Naive thymus-derived CD8-positive, alpha-beta T cell (primary cell): ENCODE measurements around the gene PPP1R2C. TPM values are rescaled to one million over a fixed set of nuclear protein-coding genes. Genes with fewer than 3 reads are reported as not detected.

Experiments
- ATAC-seq, 2 donors: fragments of 150-1000 bp; cut with Tn5 transposase in 1 of 2; sonication (Bioruptor Pico), chemical (Tn5 transposase) in 1 of 2; 1 replicate in 1 of 2; 2 replicates in 1 of 2; pipeline ENCODE4 v1.10.0; 2021; ENCODE audit warnings: mild to moderate bottlenecking in 2 of 2, moderate library complexity in 2 of 2
- POLR2A ChIA-PET: fragments of 350-600 bp; sonication (Branson Sonifier 250); formaldehyde crosslinking; loops from one replicate; lab custom pipeline; 2021; ENCODE audit warnings: antibody characterized with exemption; lab: Charles Lee
- DNase-seq, 10 donors: peaks; one replicate each; pipeline versions ENCODE4 v3.0.0 to v3.0.0-alpha.2; 2020 to 2022
- H3K27ac Mint-ChIP-seq, 10 donors: one replicate each; pipeline ENCODE4 v1.8.0; 2020 to 2022; ENCODE audit warnings: mild to moderate bottlenecking in 10 of 10, mixed read lengths in 10 of 10, moderate library complexity in 4 of 10, inconsistent platforms in 1 of 10
- H3K27me3 Mint-ChIP-seq, 5 donors: one replicate each; pipeline ENCODE4 v1.8.0; 2021 to 2022; ENCODE audit warnings: mixed read lengths in 5 of 5
- H3K36me3 Mint-ChIP-seq, 3 donors: one replicate each; pipeline ENCODE4 v1.8.0; 2020 to 2022; ENCODE audit warnings: mixed read lengths in 3 of 3, mild to moderate bottlenecking in 2 of 3, inconsistent platforms in 1 of 3
- H3K4me1 Mint-ChIP-seq, 4 donors: one replicate each; pipeline ENCODE4 v1.8.0; 2021 to 2022; ENCODE audit warnings: mixed read lengths in 4 of 4
- H3K4me3 Mint-ChIP-seq, 10 donors: one replicate each; pipeline ENCODE4 v1.8.0; 2020 to 2022; ENCODE audit warnings: mild to moderate bottlenecking in 10 of 10, mixed read lengths in 10 of 10, moderate library complexity in 6 of 10, inconsistent platforms in 1 of 10
- H3K9me3 Mint-ChIP-seq, 9 donors: one replicate each; pipeline ENCODE4 v1.8.0; 2020 to 2022; ENCODE audit warnings: mixed read lengths in 9 of 9, mild to moderate bottlenecking in 3 of 9, inconsistent platforms in 1 of 9, moderate library complexity in 1 of 9
- polyA plus RNA-seq, 3 donors: library from polyadenylated mRNA; unstranded; fragments of 300-500 nt; fragmentation: Illumina TruSeq; gene quantifications; one replicate each; pipeline ENCODE4 v1.2.3, GENCODE V29; 2021
- total RNA-seq, 8 experiments: library from RNA in 2 of 8; stranded (reverse) in 2 of 8; gene quantifications; one replicate each; pipeline ENCODE4 v1.2.3 and lab custom pipeline; 2021 to 2026

PPP1R2C gene
- total RNA-seq (not detected), polyA plus RNA-seq (1 to 10 TPM in 2 of 3 donors, under 1 TPM in 1; 0.41 to 2.3 (median 2.3) TPM), total RNA-seq (lab: John Stamatoyannopoulos, UW) (0 to 0.13 (median 0) reads per million in 6 experiments)

DNA sequence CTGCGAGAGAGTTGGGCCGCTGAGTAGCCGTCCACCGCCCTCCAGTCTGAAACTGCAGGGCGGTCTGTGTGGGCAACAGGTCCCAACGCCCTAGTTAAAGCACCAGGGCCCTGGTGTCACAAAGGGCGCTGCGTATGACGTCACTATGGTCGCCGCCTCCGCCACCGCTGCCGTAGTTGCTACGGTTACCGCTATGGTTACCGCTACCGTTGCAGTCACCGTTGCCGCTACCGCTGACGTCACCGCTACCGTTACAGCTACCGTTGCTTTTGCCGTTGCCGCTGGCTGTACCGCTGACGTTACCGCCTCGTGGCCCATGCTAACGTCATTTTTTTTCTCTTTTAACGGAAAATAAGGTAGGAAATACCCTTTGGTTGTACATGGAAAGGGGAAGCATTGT is at the start of gene PPP1R2C:
Gene PPP1R2C, minus strand, starts transcription at position 68 of the 400 bp plus-strand sequence. CDS start 84 bp downstream, outside the sequence.
- no peaks in the 10 kb centered on the region for H3K27me3 Mint-ChIP-seq
- ATAC-seq (no peak), DNase-seq (peak in 3 of 10 donors; percentile 31 to 63 (median 56))
- H3K36me3 Mint-ChIP-seq, result peaks cover 0 to 11% (median 0%) of the 10 kb centered on the region in 3 donors
- peaks cover 0 to 21% (median 4%) of the 10 kb centered on the region in 9 donors for H3K9me3 Mint-ChIP-seq
- POLR2A ChIA-PET, result no interaction called here
- H3K4me1 Mint-ChIP-seq, result peaks cover 9 to 21% (median 10%) of the 10 kb centered on the region in 4 donors
- peak within 1 kb of the TSS in 3 of 10 donors; percentile 11 to 53 (median 28) for H3K4me3 Mint-ChIP-seq
- H3K27ac Mint-ChIP-seq, result peak within 1 kb of the TSS in 6 of 10 donors; percentile 13 to 86 (median 69)

DNA sequence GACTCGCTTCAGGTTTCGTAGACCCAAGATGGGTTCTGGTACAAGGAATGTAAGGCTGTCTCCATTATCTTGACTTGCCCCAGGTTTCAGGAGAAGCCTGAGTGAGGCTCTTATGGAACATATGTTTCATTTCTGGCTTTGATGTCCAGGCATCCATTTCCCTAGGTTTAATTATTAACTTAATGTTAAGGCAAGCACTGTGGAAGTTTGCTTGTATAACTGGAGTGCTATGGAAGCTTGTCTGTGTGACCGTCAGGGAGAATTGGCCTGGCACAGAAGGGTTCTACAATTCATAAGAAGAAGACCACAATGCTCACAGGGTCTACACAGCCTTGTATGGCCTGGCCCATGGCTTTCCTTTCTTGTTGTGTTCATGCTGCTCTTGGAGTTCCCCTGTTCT is 47.2 kb upstream of the PPP1R2C start:
- no peak for ATAC-seq
- POLR2A ChIA-PET, result no interaction called here
- Mint-ChIP-seq H3K4me3 (no peak overlapping the region), H3K4me1 (peaks cover 0 to 4% (median 0%) of the 10 kb centered on the region in 4 donors), H3K27ac (peak overlapping the region in 1 of 10 donors; percentile 19), H3K27me3 (no peaks in the 10 kb centered on the region), H3K9me3 (peaks cover 0 to 21% (median 6%) of the 10 kb centered on the region in 9 donors), H3K36me3 (peaks cover 0 to 20% (median 0%) of the 10 kb centered on the region in 3 donors)
- no peak for DNase-seq

DNA sequence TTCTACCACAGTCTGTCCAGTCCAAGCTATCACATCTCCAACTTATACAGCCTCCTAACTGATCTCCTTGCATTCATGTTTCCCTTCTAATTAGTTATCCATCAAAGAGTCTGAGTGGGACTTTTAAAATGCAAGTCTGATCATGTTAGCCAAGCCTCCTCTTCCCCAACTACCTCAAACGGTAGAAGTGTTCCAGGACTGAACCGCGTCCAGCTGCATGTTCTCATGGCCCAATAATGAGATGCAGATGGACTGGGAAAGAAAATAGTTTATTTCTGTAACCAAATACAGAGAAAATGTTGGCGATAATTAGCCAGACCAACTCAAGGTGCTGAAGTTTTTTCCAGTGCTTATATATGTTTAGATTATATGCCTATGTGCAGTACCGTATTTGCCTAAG is 46.6 kb upstream of the PPP1R2C start:
- no peak for DNase-seq
- no peak for ATAC-seq
- POLR2A ChIA-PET, result no interaction called here
- Mint-ChIP-seq H3K27me3 (no peaks in the 10 kb centered on the region), H3K4me1 (peaks cover 0 to 4% (median 0%) of the 10 kb centered on the region in 4 donors), H3K4me3 (no peak overlapping the region), H3K36me3 (peaks cover 0 to 24% (median 0%) of the 10 kb centered on the region in 3 donors), H3K27ac (peak overlapping the region in 1 of 10 donors; percentile 11), H3K9me3 (peaks cover 0 to 19% (median 6%) of the 10 kb centered on the region in 9 donors)

DNA sequence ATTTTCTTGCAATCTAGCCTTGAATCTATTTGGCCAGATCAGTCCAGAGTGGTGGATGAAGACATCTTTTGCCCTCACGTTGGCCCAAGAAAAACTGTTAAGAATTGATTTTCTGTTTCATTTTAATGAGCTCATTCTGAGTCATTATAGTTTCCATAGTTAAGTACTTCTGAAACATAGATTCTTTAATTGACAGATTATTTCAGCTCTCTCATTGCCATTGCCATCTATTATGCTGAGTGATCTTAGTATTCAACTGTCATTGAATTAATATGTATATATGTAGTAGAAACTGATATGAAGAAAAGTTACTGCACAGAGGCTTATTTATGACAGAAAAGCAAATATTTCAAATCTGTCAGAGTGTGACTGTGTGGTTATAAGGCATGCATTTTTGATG is 45.5 kb upstream of the PPP1R2C start:
- Mint-ChIP-seq H3K4me3 (no peak overlapping the region), H3K36me3 (peaks cover 0 to 28% (median 0%) of the 10 kb centered on the region in 3 donors), H3K27me3 (no peaks in the 10 kb centered on the region), H3K9me3 (peaks cover 0 to 21% (median 9%) of the 10 kb centered on the region in 9 donors), H3K4me1 (peaks cover 0 to 4% (median 0%) of the 10 kb centered on the region in 4 donors), H3K27ac (no peak overlapping the region)
- POLR2A ChIA-PET, result no interaction called here
- no peak for DNase-seq
- ATAC-seq, result no peak

DNA sequence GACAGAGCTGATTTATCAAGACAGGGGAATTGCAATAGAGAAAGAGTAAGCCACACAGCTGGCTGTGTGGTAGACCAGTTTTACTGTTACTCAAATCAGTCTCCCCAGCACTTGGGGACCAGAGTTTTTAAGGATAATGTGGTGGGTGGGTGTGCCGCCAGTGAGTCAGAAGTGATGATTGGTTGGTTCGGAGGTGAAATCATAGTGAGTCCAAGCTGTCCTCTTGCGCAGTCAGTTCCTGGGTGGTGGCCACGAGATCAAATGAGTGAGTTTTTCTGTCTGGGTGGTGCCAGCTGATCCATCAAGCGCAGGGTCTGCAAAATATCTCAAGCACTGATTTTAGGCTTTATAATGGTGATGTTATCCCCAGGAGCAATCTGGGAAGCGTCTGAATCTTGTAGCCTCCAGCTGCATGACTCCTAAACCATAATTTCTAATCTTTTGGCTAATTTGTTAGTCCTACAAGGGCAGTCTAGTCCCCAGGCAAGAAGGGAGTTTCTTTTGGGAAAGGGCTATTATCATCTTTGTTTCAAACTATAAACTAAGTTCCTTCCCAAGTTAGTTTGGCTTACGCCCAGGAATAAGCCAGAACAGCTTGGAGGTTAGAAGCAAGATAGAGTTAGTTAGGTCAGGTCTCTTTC is 44.0 kb upstream of the PPP1R2C start:
- no peaks in the 10 kb centered on the region for H3K27me3 Mint-ChIP-seq
- POLR2A ChIA-PET, result no interaction called here
- DNase-seq, result no peak
- H3K4me1 Mint-ChIP-seq, result peaks cover 0 to 4% (median 0%) of the 10 kb centered on the region in 4 donors
- no peak for ATAC-seq
- peaks cover 0 to 19% (median 0%) of the 10 kb centered on the region in 3 donors for H3K36me3 Mint-ChIP-seq
- no peak overlapping the region for H3K4me3 Mint-ChIP-seq
- peaks cover 0 to 18% (median 9%) of the 10 kb centered on the region in 9 donors for H3K9me3 Mint-ChIP-seq
- H3K27ac Mint-ChIP-seq, result no peak overlapping the region

DNA sequence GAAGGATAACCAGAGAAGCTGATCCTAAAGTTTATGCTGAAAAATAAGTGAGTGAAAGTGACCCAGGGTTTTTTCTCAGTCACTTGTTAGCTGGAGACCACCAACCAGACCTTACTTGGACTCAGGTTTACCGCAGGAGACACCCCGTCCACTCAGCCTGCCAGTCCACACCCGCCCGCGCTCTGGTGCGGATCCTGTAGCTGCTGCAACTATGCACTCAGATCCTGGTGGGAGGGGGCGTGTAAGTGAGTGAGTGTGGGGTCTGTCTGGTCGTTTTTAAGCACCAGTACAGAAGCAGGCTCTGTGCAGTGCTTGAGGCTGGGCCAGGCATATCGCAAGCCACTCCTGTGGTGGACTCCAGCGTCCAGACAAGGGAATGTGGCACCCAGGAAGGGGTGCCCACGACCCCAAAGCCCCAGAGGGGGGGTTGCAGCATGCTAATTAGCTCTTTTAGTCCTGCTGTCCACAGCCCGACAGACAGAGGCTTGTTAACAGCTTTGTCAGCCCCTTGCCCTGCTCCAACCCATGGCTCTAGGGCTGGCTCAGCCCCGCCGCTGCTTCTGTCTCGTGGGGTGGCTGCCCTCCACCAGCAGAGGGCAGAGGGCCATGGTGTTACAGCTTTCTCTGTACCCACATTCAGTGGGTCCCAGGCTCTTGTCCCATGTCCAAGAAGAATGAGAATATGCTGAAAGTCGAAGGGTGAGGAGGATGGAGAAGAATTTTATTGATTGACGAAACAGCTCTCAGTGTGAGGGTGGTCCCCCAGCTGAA is 40.4 kb upstream of the PPP1R2C start:
- H3K36me3 Mint-ChIP-seq, result peaks cover 0 to 35% (median 8%) of the 10 kb centered on the region in 3 donors
- no peak overlapping the region for H3K27ac Mint-ChIP-seq
- no peak for DNase-seq
- no peak for ATAC-seq
- peaks cover 0 to 51% (median 23%) of the 10 kb centered on the region in 9 donors for H3K9me3 Mint-ChIP-seq
- H3K4me1 Mint-ChIP-seq, result peaks cover 0 to 2% (median 0%) of the 10 kb centered on the region in 4 donors
- no peaks in the 10 kb centered on the region for H3K27me3 Mint-ChIP-seq
- H3K4me3 Mint-ChIP-seq, result no peak overlapping the region
- POLR2A ChIA-PET, result no interaction called here

DNA sequence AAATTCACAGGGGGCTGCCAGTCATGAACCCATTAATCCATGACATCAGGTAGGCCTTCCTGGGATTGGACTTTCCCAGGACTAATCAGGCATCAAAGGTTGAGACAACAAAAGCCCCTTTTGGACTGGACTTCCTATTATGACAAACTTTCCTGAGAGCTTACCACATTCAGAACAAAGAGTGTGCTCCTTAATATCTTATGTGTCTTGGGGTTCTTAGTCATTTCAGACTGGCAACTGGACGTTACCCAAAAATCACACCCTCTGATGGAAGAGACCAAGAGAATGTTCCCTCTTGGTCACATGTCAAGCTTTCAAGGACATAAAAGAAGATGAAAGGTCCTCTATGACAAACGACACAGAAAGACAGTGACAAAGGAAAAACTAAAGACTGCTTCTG is 31.6 kb upstream of the PPP1R2C start:
- no peak overlapping the region for H3K27ac Mint-ChIP-seq
- ATAC-seq (no peak), DNase-seq (no peak)
- no peak overlapping the region for H3K4me3 Mint-ChIP-seq
- H3K9me3 Mint-ChIP-seq, result peaks cover 0 to 19% (median 8%) of the 10 kb centered on the region in 9 donors
- peaks cover 0 to 10% (median 4%) of the 10 kb centered on the region in 3 donors for H3K36me3 Mint-ChIP-seq
- peaks cover 0 to 13% (median under 1%) of the 10 kb centered on the region in 4 donors for H3K4me1 Mint-ChIP-seq
- POLR2A ChIA-PET, result no interaction called here
- H3K27me3 Mint-ChIP-seq, result no peaks in the 10 kb centered on the region

DNA sequence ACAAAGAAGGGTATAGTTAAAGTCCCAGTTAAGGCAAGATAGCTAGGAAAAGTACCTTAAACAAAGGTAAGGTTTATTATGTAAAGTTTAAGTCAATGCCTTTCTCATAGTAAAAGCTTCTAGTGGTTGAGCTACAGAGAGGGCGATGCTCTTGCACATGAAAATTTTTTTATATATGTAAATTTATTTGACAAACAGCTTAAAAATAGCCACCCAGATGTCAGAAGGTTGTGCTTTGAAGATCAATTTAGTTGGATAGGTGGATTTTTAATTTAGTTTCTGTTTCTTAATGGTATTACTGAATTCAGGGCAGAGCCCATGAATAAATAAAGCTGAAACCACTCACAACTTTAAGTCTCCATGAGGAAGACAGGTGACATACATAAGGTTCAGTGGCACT is 29.4 kb upstream of the PPP1R2C start:
- DNase-seq (no peak), ATAC-seq (no peak)
- Mint-ChIP-seq H3K27ac (no peak overlapping the region), H3K4me3 (no peak overlapping the region), H3K36me3 (peaks cover 0 to 2% (median 0%) of the 10 kb centered on the region in 3 donors), H3K4me1 (peaks cover 0 to 10% (median 2%) of the 10 kb centered on the region in 4 donors), H3K27me3 (no peaks in the 10 kb centered on the region), H3K9me3 (peaks cover 0 to 2% (median 0%) of the 10 kb centered on the region in 9 donors)
- POLR2A ChIA-PET, result no interaction called here

DNA sequence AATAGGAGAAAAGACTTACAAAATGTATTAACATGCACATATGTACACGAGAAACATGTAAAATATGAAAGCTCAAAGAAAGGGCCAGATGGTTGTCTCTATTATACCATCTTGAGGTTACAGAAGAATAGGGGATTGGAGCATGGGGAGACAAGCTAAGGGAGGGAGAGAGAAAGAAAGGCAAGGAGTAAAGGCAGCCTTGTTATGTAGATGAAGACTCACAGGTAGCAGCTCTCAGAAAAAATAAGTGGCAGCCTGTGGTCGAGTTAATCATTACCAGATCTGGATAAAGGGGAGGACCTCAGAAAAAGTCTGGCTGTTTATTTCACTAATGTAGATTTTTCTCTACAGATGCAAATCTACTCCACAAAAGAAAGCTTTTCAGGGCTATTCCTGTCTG is 26.6 kb upstream of the PPP1R2C start:
- H3K4me3 Mint-ChIP-seq, result no peak overlapping the region
- ATAC-seq (no peak), DNase-seq (no peak)
- no peak overlapping the region for H3K27ac Mint-ChIP-seq
- H3K36me3 Mint-ChIP-seq, result peaks cover 0 to 4% (median 0%) of the 10 kb centered on the region in 3 donors
- H3K27me3 Mint-ChIP-seq, result no peaks in the 10 kb centered on the region
- peaks cover 0 to 3% (median under 1%) of the 10 kb centered on the region in 4 donors for H3K4me1 Mint-ChIP-seq
- H3K9me3 Mint-ChIP-seq, result peaks cover 0 to 6% (median 0%) of the 10 kb centered on the region in 9 donors
- POLR2A ChIA-PET, result no interaction called here

DNA sequence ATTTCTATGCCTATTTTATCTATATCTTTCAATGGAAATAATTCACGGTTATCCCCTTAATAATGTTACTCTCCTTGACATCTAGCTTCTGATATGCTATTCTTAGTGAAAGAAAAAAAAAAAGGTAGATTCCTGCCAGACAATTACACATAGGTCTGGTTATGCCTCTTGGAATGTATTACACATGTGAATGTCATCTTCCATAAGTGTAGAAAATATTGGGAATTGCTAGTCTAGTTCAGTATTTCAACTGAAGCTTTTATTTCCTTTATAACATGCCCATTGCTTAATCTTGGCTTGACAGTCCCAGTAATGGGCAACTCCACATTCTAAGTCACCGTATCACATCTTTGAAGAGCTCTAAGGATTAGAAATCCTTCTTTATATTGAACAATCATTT is 25.4 kb upstream of the PPP1R2C start:
- POLR2A ChIA-PET, result no interaction called here
- DNase-seq (no peak), ATAC-seq (no peak)
- H3K4me1 Mint-ChIP-seq, result peaks cover 0 to 3% (median under 1%) of the 10 kb centered on the region in 4 donors
- H3K36me3 Mint-ChIP-seq, result peaks cover 0 to 4% (median 0%) of the 10 kb centered on the region in 3 donors
- H3K4me3 Mint-ChIP-seq, result no peak overlapping the region
- H3K27me3 Mint-ChIP-seq, result no peaks in the 10 kb centered on the region
- no peak overlapping the region for H3K27ac Mint-ChIP-seq
- H3K9me3 Mint-ChIP-seq, result peaks cover 0 to 6% (median 0%) of the 10 kb centered on the region in 9 donors

DNA sequence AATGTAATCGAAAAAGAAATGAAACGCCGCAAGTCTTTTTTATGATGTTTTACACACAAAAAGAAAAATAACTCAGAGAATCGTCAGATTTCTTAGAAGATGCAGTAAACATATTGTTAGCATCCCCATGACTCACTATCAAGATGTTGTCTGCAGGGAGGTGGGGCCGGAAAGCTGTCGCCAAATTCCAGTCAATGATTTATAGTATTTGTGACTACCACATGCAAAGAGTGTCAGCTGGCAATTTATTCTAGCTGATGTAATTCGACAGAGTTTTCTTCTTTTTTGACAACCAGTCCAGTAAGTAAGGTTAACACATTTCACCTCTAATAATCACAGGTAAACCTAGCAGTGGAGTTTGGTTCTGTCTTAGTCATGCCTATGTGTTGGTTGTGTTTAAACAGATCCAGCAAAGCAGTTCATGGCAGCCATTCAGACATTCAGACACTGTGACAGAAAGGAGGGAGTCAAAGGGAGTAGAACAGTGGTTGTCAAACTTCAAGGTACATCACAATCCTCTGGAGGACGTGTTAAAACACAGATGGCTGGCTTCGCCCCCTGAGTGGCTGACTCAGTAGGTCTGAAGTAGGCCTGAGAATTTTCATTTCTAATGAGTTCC is 19.8 kb upstream of the PPP1R2C start:
- H3K4me3 Mint-ChIP-seq, result no peak overlapping the region
- POLR2A ChIA-PET, result no interaction called here
- no peaks in the 10 kb centered on the region for H3K27me3 Mint-ChIP-seq
- no peaks in the 10 kb centered on the region for H3K4me1 Mint-ChIP-seq
- peak overlapping the region in 1 of 10 donors; percentile 37 for H3K27ac Mint-ChIP-seq
- no peak for ATAC-seq
- no peak for DNase-seq
- H3K36me3 Mint-ChIP-seq, result peaks cover 0 to 5% (median 1%) of the 10 kb centered on the region in 3 donors
- H3K9me3 Mint-ChIP-seq, result peaks cover 0 to 11% (median under 1%) of the 10 kb centered on the region in 9 donors

DNA sequence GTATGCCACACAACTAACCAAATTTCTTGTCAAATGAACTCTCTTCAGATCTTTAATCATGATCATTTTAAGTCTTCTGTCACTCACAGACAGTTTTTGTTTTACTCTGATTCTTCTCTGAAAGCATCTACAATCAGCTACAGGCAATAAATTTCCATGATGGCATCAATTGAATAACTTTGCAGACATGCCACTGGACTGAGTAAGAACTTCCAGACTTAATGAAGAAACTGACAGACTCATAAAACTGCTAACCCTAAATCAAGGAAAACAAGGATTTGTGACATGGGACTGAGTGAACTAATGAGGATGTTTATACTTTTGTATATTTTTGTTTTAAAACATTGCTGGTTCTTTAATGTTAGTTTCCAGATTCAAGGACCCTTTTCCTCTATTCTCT is 5.5 kb upstream of the PPP1R2C start:
- DNase-seq, result no peak
- Mint-ChIP-seq H3K27ac (no peak overlapping the region), H3K4me1 (peaks cover 0 to 6% (median 2%) of the 10 kb centered on the region in 4 donors), H3K4me3 (no peak overlapping the region), H3K36me3 (peaks cover 0 to 15% (median 1%) of the 10 kb centered on the region in 3 donors), H3K27me3 (no peaks in the 10 kb centered on the region), H3K9me3 (peaks cover 0 to 12% (median 4%) of the 10 kb centered on the region in 9 donors)
- POLR2A ChIA-PET, result no interaction called here
- no peak for ATAC-seq
